ENCODE measurements around the gene PURA.
"Not testable (repeated sequence)": the region's sequence is repeated elsewhere in the genome, so short reads cannot be mapped to it uniquely, and the experiment has no call there.

Gene PURA

DNA sequence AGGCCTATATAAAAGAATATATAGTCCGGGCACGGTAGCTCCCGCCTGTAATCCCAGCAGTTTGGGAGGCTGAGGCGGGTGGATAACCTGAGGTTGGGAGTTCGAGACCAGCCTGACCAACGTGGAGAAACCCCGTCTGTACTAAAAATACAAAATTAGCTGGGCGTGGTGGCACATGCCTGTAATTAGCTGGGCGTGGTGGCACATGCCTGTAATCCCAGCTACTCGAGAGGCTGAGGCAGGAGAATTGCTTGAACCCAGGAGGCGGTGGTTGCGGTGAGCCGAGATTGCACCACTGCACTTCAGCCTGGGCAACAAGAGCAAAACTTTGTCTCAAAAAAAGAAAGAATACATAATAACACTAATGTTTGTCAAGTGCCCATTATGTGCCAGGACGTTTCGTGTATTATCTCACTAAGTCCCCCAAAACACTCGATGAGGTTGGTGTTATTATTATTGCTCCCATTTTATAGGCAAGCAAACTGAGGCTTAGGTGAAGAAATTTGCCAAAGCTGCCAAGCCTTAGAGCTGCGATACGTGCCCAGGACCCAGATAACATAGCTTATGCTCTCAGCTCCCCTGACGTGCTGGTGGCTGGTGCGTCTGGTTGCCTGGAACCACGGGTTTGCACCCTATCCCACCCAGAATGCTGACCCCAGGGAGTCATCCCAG is 40.9 kb downstream of the PURA start:
- H3K9me3 ChIP-seq (ENCODE audit: control extremely low read depth in 1 of 5, control insufficient read depth in 4 of 5, insufficient read depth in 2 of 5, low read depth in 1 of 5, low read length in 4 of 5); H3K27me3 ChIP-seq (replicated peaks in 2 of 5; ENCODE audit: control insufficient read depth in 4 of 5, insufficient read depth in 5 of 5, low read length in 4 of 5); DNase-seq; H3K36me3 ChIP-seq (ENCODE audit: control insufficient read depth in 4 of 4, insufficient read depth in 4 of 4, low read length in 3 of 4); H3K27ac ChIP-seq (ENCODE audit: insufficient read depth in 1 of 2, low read depth in 1 of 2, low read length in 2 of 2, poor library complexity in 1 of 2, severe bottlenecking in 2 of 2); H3K4me3 ChIP-seq (ENCODE audit: control insufficient read depth in 1 of 7, extremely low read depth in 1 of 7, insufficient read depth in 4 of 7, low read depth in 2 of 7, low read length in 6 of 7); POLR2A ChIA-PET: not testable (repeated sequence)
- 97% methylated on average over 18 of the region's 21 CpGs for WGBS (ENCODE audit: insufficient coverage)
- CTCF ChIA-PET, result interaction anchor here (1.2 to 11.1 kb wide), 4 partner anchors 10 to 187 kb away, joined by 3 to 142 read pairs (median 54); no protein-coding TSS in a partner anchor
- peaks cover 0 to 17% (median 10%) of the 10 kb centered on the region in 4 experiments for H3K4me1 ChIP-seq (ENCODE audit: control extremely low read depth in 1 of 4, control insufficient read depth in 4 of 4, insufficient read depth in 4 of 4, low read length in 3 of 4)

DNA sequence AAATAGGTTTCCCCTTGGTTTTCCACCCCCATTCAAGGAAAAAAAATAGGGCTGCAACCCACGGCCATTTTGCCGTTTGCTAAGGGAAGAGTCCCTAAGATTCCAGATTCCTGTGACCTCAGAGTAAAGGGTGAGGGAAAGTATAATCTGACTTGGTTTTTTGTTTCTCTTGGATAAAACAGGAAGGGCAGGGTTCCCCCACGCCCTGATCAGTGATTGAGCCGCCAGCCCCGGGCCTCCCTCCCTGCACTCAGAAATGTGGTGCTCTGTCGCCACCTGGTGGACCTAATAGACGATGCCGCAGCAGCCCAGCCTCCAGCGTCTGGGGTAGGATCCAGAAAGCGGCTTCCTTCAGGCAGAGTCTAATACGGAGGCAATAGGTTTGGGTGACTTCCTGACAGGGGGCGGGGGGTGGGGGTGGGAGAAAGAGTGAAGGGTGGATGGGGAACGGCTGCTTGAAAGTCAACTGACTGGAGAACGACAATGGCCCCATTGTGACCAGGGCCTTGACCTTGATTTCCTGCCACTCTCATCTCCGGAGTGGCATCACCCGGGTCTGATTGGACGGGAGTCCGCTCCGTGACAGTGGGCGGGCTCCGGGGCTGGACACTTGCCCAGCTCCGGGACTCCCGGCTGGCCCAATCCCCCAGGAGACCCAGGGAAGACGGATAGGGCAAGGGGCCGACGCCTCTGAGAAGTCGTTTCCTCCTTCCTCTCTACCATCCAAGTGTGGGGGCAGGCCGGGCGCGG is 43.3 kb downstream of the PURA start:
- 7% methylated on average over 23 of the region's 30 CpGs for WGBS (ENCODE audit: insufficient coverage)
- peak; percentile 81 to 91 (median 87) for DNase-seq
- no peak overlapping the region for H3K27ac ChIP-seq (ENCODE audit: insufficient read depth in 1 of 2, low read depth in 1 of 2, low read length in 2 of 2, poor library complexity in 1 of 2, severe bottlenecking in 2 of 2)
- H3K27me3 ChIP-seq (replicated peaks in 2 of 5; ENCODE audit: control insufficient read depth in 4 of 5, insufficient read depth in 5 of 5, low read length in 4 of 5), result peaks cover 0 to 7% (median 0%) of the 10 kb centered on the region in 5 experiments
- ChIA-PET CTCF (interaction anchor here (0.7 to 11.1 kb wide), 6 partner anchors 12 to 372 kb away, joined by 3 to 142 read pairs (median 7); no protein-coding TSS in a partner anchor), POLR2A (no interaction called here)
- no peaks in the 10 kb centered on the region for H3K9me3 ChIP-seq (ENCODE audit: control extremely low read depth in 1 of 5, control insufficient read depth in 4 of 5, insufficient read depth in 2 of 5, low read depth in 1 of 5, low read length in 4 of 5)
- H3K36me3 ChIP-seq (ENCODE audit: control insufficient read depth in 4 of 4, insufficient read depth in 4 of 4, low read length in 3 of 4), result no peaks in the 10 kb centered on the region
- peaks cover 0 to 17% (median 10%) of the 10 kb centered on the region in 4 experiments for H3K4me1 ChIP-seq (ENCODE audit: control extremely low read depth in 1 of 4, control insufficient read depth in 4 of 4, insufficient read depth in 4 of 4, low read length in 3 of 4)
- peak overlapping the region in 3 of 7 experiments; percentile 50 to 69 (median 55) for H3K4me3 ChIP-seq (ENCODE audit: control insufficient read depth in 1 of 7, extremely low read depth in 1 of 7, insufficient read depth in 4 of 7, low read depth in 2 of 7, low read length in 6 of 7)

DNA sequence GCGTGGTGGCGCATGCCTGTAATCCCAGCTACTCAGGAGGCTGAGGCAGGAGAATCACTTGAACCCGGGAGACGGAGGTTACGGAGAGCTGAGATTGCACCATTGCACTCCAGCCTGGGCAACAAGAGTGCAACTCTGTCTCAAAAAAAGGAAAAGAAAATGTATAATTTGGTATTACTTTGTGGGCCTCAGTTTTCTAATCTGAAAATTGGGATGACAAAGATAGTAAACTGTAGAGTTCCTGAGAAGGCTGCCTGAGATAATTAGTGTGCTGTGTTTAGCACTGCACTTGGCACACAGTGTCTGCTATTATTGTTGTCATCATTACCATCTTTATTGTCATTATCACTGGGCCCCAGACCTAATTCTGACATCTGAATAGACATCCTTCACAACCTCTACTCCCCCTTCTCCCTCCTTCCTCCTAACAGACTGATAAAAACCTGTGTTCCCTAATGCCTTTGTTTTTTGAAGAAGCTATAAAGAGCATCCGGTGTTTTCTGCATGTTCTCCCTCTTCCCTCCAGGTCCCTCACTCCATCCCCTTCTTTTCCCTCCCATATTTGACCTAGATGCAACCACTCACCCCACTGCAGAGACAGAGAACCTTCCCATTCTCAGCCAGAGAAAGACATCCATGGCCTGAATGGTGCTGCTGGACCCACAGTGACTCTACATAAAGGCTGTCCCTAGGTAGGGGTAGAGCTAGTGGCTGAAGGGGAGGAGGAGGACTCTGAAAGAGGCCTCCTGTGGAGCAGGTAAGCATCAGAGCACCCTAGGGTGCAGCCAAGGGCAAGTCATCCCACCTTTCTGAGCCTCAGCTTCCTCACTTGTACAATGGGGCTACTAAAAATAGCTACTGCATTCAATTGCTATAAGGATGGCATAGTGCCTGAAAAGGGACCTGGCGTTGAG is 45.4 kb downstream of the PURA start:
- H3K9me3 ChIP-seq (ENCODE audit: control extremely low read depth in 1 of 5, control insufficient read depth in 4 of 5, insufficient read depth in 2 of 5, low read depth in 1 of 5, low read length in 4 of 5), result no peaks in the 10 kb centered on the region
- H3K4me3 ChIP-seq (ENCODE audit: control insufficient read depth in 1 of 7, extremely low read depth in 1 of 7, insufficient read depth in 4 of 7, low read depth in 2 of 7, low read length in 6 of 7), result no peak overlapping the region
- peaks cover 0 to 11% (median 0%) of the 10 kb centered on the region in 5 experiments for H3K27me3 ChIP-seq (replicated peaks in 2 of 5; ENCODE audit: control insufficient read depth in 4 of 5, insufficient read depth in 5 of 5, low read length in 4 of 5)
- 79% methylated on average over 6 of the region's 7 CpGs for WGBS (ENCODE audit: insufficient coverage)
- CTCF ChIA-PET, result interaction anchor here (0.7 to 11.1 kb wide), 9 partner anchors 11 to 133 kb away, joined by 3 to 142 read pairs (median 3); no protein-coding TSS in a partner anchor
- no peaks in the 10 kb centered on the region for H3K36me3 ChIP-seq (ENCODE audit: control insufficient read depth in 4 of 4, insufficient read depth in 4 of 4, low read length in 3 of 4)
- DNase-seq, result no peak
- POLR2A ChIA-PET, result no interaction called here
- H3K27ac ChIP-seq (ENCODE audit: insufficient read depth in 1 of 2, low read depth in 1 of 2, low read length in 2 of 2, poor library complexity in 1 of 2, severe bottlenecking in 2 of 2), result no peak overlapping the region
- H3K4me1 ChIP-seq (ENCODE audit: control extremely low read depth in 1 of 4, control insufficient read depth in 4 of 4, insufficient read depth in 4 of 4, low read length in 3 of 4), result peaks cover 0 to 8% (median 5%) of the 10 kb centered on the region in 4 experiments

DNA sequence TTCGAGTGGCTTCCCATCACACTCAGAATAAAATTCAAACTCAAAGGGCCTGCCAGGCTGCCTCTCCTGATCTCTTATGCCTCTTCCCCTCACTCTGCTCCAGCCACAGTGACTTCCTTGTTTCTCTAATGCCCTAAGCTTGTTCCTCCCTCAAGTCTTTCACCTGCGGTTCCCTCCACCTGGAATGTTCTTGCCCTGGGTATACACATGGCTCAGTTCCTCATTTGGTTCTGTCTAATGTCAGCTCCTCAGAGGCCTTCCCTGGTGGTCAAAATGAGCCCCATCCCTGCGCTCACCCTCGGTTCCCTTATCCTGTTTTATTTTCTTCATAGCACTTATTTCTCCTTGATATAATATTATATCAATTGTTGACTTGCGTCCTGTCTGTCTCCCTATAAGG is 48.4 kb downstream of the PURA start:
- 100% methylated on average over 2 of the region's 5 CpGs for WGBS (ENCODE audit: insufficient coverage)
- DNase-seq, result no peak
- Histone ChIP-seq H3K36me3 (ENCODE audit: control insufficient read depth in 4 of 4, insufficient read depth in 4 of 4, low read length in 3 of 4) (no peaks in the 10 kb centered on the region), H3K27me3 (replicated peaks in 2 of 5; ENCODE audit: control insufficient read depth in 4 of 5, insufficient read depth in 5 of 5, low read length in 4 of 5) (peaks cover 0 to 7% (median 0%) of the 10 kb centered on the region in 5 experiments), H3K4me1 (ENCODE audit: control extremely low read depth in 1 of 4, control insufficient read depth in 4 of 4, insufficient read depth in 4 of 4, low read length in 3 of 4) (peaks cover 0 to 4% (median 1%) of the 10 kb centered on the region in 4 experiments), H3K27ac (ENCODE audit: insufficient read depth in 1 of 2, low read depth in 1 of 2, low read length in 2 of 2, poor library complexity in 1 of 2, severe bottlenecking in 2 of 2) (no peak overlapping the region), H3K4me3 (ENCODE audit: control insufficient read depth in 1 of 7, extremely low read depth in 1 of 7, insufficient read depth in 4 of 7, low read depth in 2 of 7, low read length in 6 of 7) (no peak overlapping the region), H3K9me3 (ENCODE audit: control extremely low read depth in 1 of 5, control insufficient read depth in 4 of 5, insufficient read depth in 2 of 5, low read depth in 1 of 5, low read length in 4 of 5) (no peaks in the 10 kb centered on the region)
- ChIA-PET POLR2A (no interaction called here), CTCF (interaction anchor here (0.8 to 2.3 kb wide), 4 partner anchors 16 to 121 kb away, joined by 3 to 12 read pairs (median 4); no protein-coding TSS in a partner anchor)

DNA sequence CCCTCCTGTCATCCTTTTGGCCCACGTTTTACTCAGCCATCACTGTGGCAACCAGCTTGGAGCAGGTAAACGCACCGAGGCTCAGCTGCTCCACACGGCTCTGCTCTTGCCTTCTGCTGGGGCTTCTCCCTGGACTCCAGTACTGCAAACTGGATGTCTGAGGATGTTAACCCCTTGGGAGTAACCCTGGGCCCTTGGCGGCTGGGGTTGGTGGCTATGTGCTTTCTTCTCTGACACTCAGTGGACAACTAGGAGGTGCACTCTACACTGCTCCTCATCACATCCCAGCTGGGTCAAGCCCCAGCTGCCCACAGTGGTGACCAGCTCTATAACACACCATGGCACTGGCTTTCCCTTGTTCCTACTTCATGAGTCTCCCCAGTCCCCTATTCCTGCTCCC is 48.9 kb downstream of the PURA start:
- H3K27me3 ChIP-seq (replicated peaks in 2 of 5; ENCODE audit: control insufficient read depth in 4 of 5, insufficient read depth in 5 of 5, low read length in 4 of 5), result peaks cover 0 to 7% (median 0%) of the 10 kb centered on the region in 5 experiments
- no peak overlapping the region for H3K4me3 ChIP-seq (ENCODE audit: control insufficient read depth in 1 of 7, extremely low read depth in 1 of 7, insufficient read depth in 4 of 7, low read depth in 2 of 7, low read length in 6 of 7)
- no peak overlapping the region for H3K27ac ChIP-seq (ENCODE audit: insufficient read depth in 1 of 2, low read depth in 1 of 2, low read length in 2 of 2, poor library complexity in 1 of 2, severe bottlenecking in 2 of 2)
- H3K9me3 ChIP-seq (ENCODE audit: control extremely low read depth in 1 of 5, control insufficient read depth in 4 of 5, insufficient read depth in 2 of 5, low read depth in 1 of 5, low read length in 4 of 5), result no peaks in the 10 kb centered on the region
- 100% methylated on average over 5 of the region's 5 CpGs for WGBS (ENCODE audit: insufficient coverage)
- H3K36me3 ChIP-seq (ENCODE audit: control insufficient read depth in 4 of 4, insufficient read depth in 4 of 4, low read length in 3 of 4), result no peaks in the 10 kb centered on the region
- H3K4me1 ChIP-seq (ENCODE audit: control extremely low read depth in 1 of 4, control insufficient read depth in 4 of 4, insufficient read depth in 4 of 4, low read length in 3 of 4), result no peaks in the 10 kb centered on the region
- POLR2A ChIA-PET, result no interaction called here
- no peak for DNase-seq
- CTCF ChIA-PET, result interaction anchor here (2.3 kb wide), 1 partner anchor 90 kb away, joined by 12 read pairs; no protein-coding TSS in a partner anchor

DNA sequence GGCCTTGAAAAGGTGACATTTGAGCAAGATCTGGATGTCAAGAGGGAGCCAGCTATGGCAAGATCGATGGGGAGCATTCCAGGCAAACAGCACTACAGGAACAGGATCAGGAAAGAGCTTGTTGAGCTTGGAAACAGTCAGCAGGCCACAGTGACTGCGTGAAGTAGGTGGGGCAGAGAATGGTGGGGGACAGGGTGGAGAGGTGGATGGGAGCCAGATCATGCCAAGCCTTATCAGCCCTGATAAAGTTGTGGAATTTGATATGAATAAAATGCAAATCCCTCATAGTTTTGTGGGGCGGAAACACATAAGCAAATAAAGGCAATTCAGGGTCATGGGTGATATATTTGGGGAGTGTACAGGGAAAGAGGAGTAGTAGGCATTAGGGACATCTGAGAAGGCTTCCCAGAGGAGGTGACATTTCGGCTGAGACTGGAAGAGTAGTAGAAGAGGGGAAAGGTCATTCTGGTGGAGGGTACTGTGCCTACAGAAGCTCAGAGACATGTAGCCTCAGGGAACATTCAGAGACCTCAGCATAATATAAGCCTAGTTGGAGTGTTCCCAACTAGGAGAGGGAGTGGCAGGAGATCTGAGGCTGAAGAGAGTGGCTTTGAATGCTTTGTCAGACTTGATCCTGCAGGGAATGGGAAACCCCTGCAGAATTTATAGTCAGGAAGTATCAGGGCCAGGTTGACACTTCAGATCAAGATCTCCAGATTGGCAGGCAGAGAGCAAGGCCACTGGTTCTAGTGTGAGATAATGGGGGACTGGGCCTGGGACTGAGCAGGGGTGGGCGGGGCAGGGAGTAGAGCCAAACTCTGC is 51.4 kb downstream of the PURA start:
- POLR2A ChIA-PET, result no interaction called here
- Histone ChIP-seq H3K36me3 (ENCODE audit: control insufficient read depth in 4 of 4, insufficient read depth in 4 of 4, low read length in 3 of 4) (no peaks in the 10 kb centered on the region), H3K4me1 (ENCODE audit: control extremely low read depth in 1 of 4, control insufficient read depth in 4 of 4, insufficient read depth in 4 of 4, low read length in 3 of 4) (peaks cover 0 to 3% (median under 1%) of the 10 kb centered on the region in 4 experiments), H3K27ac (ENCODE audit: insufficient read depth in 1 of 2, low read depth in 1 of 2, low read length in 2 of 2, poor library complexity in 1 of 2, severe bottlenecking in 2 of 2) (no peak overlapping the region), H3K27me3 (replicated peaks in 2 of 5; ENCODE audit: control insufficient read depth in 4 of 5, insufficient read depth in 5 of 5, low read length in 4 of 5) (peaks cover 0 to 5% (median 0%) of the 10 kb centered on the region in 5 experiments), H3K4me3 (ENCODE audit: control insufficient read depth in 1 of 7, extremely low read depth in 1 of 7, insufficient read depth in 4 of 7, low read depth in 2 of 7, low read length in 6 of 7) (no peak overlapping the region), H3K9me3 (ENCODE audit: control extremely low read depth in 1 of 5, control insufficient read depth in 4 of 5, insufficient read depth in 2 of 5, low read depth in 1 of 5, low read length in 4 of 5) (no peaks in the 10 kb centered on the region)
- no peak for DNase-seq
- 94% methylated on average over 3 of the region's 5 CpGs for WGBS (ENCODE audit: insufficient coverage)
- CTCF ChIA-PET, result interaction anchor here (0.9 to 1.6 kb wide), 4 partner anchors 19 to 93 kb away, joined by 3 to 5 read pairs (median 4); no protein-coding TSS in a partner anchor

Measured in common myeloid progenitor, CD34-positive (primary cell).